Erythroblast (primary cell): ENCODE results near the gene TTC33.
"Not testable (repeated sequence)": the region's sequence is repeated elsewhere in the genome, so short reads cannot be mapped to it uniquely, and the experiment has no call there.

Experiments used
- DNase-seq, 2 experiments: peaks; one replicate each; lab custom pipeline; 2025; lab: John Stamatoyannopoulos, UW
- GATA1 ChIP-seq: IDR thresholded peaks from 2 replicates; pipeline ENCODE4 v1.6.1; 2011; ENCODE audit warnings: low read depth, mild to moderate bottlenecking, control low read depth, low read length, moderate library complexity
- POLR2A ChIP-seq: IDR thresholded peaks from 2 replicates; pipeline ENCODE4 v1.6.1; 2011; ENCODE audit warnings: mild to moderate bottlenecking, low read length

TTC33 gene

GRCh38 chr5:40571729-40572128 is 184.0 kb downstream of the TTC33 start:
- TF ChIP-seq GATA1, result no peak
- no peak for TF ChIP-seq POLR2A
- DNase-seq, result no peak

- TF ChIP-seq GATA1 (no peak), POLR2A (no peak)
- no peak for DNase-seq
These were observed 185.2 kb downstream of the TTC33 start for GRCh38 chr5:40570408-40571129.

DNA sequence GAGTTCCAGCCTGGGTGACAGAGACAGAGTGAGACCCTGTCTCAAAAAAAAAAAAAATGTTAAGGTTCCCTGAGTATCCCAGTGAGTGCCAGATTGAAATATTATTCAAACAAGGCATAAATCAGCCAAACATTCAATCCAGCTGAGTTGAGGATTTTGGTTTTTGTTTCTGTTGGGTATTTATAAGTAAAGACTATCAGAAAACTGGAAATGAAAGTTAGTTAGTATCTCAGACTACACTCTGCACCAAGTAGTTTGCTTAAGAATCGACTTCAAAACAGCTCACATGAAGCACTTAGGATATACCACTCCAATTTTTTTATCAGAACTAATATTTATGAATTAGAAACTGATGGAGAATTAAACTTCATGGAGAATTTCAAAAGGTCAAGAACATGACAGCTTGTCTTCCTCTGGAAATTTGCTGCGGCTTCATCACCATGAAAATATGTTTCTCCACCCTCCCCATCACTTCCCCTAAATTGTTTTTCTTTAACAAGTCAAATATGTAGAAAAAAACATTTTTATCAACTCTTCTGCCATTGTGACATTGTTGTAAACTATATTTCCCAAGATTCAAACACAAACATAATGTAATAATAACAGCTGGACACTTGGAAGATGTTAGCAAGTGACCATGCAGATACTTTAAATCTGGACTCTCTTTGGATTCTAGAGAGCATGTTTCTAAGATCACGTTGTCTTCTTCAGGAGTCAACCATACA is 186.1 kb downstream of the TTC33 start:
- TF ChIP-seq POLR2A, result no peak
- no peak for TF ChIP-seq GATA1
- no peak for DNase-seq

DNA sequence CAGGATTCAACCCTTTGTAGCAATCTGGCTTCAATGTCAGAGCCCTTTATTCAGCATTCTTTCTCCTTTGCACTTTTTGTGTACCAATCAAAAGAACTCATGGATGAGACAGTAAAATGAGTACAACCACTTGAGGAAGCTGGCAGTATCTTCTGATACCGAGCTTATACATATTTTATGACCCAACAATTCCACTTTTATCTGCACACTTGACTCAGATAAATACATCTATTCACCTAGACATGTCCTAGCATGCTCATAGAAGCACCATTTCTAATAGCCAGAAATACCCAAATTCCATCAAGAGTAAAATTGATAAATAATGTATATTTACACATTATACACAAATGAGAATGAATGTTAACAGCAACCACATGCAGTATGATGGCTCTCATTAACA is 187.2 kb downstream of the TTC33 start:
- DNase-seq, result no peak
- TF ChIP-seq GATA1 (no peak), POLR2A (no peak)

- DNase-seq, result not testable (repeated sequence)
These were observed 192.6 kb downstream of the TTC33 start for GRCh38 chr5:40563173-40563572.

DNA sequence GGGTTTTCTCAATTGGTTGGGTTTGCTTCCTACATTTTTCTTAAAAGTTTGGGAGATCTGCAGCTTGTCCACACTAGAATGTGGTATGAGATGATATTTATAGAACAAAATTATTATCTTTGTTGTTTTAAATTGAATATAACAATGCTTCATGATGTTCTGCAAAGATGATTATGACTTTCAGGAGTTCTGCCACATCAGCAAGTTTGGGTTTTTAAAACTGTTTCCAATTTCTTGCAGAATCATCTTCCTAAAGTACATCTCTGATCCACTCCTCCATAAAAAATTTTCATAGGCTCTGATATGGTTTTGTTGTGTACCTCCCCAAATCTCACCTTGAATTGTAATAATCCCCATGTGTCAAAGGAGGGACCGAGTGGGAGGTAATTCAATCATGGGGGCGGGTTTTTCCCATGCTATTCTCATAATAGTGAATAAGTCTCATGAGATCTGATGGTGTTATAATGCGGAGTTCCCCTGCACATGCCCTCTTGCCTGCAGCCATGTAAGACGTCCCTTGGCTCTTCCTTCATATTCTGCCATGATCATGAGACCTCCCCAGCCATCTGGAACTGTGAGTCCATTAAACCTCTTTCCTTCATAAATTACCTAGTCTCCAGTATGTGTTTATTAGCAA is 195.2 kb downstream of the TTC33 start:
- DNase-seq, result no peak

DNA sequence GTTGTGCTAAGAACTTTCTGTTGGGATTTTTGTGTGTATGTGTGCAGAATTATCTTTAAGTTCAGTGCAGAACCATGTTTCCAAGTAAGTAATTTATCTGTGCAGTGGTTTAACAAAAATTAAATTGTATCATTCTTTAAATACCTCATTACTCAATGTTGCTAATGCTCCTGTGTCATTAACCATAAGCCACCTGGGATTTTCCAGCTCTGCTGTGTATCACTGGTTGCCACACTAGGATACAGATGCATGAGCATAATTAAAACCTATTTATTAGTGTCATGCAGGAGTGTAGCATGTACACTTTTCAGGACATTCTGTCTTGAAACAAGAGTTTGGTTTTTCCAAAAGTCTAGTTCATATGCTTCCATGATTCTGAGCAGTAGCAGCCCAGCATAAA is 196.5 kb downstream of the TTC33 start:
- TF ChIP-seq POLR2A (no peak), GATA1 (no peak)
- no peak for DNase-seq

More for the DNA sequence above, 195.2 kb downstream of the TTC33 start:
- no peak for TF ChIP-seq GATA1
- TF ChIP-seq POLR2A, result no peak

GRCh38 chr5:40557501-40557900 is 198.3 kb downstream of the TTC33 start:
- DNase-seq, result no peak
- no peak for TF ChIP-seq POLR2A

- no peak for DNase-seq
- TF ChIP-seq POLR2A (no peak), GATA1 (no peak)
These were observed 198.9 kb downstream of the TTC33 start for GRCh38 chr5:40556811-40557210.

- DNase-seq, result no peak
These were observed 199.9 kb downstream of the TTC33 start for GRCh38 chr5:40555886-40556285.

DNA sequence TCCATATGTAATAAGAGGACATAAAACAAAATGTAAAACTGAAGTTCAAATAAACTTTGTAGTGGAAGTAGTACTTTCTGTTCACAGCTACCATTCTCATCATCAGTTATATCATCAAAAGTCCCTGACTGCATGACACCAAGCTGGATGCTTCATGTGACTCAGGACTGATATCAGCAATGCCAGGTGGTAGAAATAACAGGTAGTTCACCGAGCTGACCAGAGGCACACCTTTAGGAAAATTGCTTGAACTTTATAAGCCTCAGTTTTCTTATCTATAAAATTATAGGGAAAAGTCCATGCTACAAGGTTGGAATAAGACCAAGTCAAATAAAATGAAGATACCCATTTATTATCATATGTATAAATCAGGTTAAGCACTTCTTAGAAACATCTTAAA is 200.9 kb downstream of the TTC33 start:
- no peak for DNase-seq
- no peak for TF ChIP-seq GATA1
- no peak for TF ChIP-seq POLR2A

More at GRCh38 chr5:40555886-40556285, 199.9 kb downstream of the TTC33 start:
- TF ChIP-seq GATA1 (no peak), POLR2A (no peak)

- DNase-seq, result no peak
- TF ChIP-seq POLR2A (no peak), GATA1 (no peak)
These were observed 201.7 kb downstream of the TTC33 start for GRCh38 chr5:40554054-40554453.

- DNase-seq, result no peak
- TF ChIP-seq POLR2A (no peak), GATA1 (no peak)
These were observed 202.8 kb downstream of the TTC33 start for GRCh38 chr5:40552981-40553380.
